GM19043 (cell line): Measurements from ENCODE around the gene RGS12.
A peak's percentile ranks its signal among the peaks of the same experiment; 100 is the strongest.

Experiments used
- ATAC-seq: cut with Tn5 transposase; IDR thresholded peaks from one replicate; pipeline ENCODE4 v1.9.1; 2021; ENCODE audit warnings: low read depth; ENCODE audit not compliant: unreplicated experiment

RGS12 gene

GRCh38 chr4:3292571-3293400 lies at the start of gene RGS12:
RGS12 (plus strand) TSS chr4:3293021; CDS start chr4:3316171, 23,150 bp downstream.
- peak; percentile 79 for ATAC-seq

DNA sequence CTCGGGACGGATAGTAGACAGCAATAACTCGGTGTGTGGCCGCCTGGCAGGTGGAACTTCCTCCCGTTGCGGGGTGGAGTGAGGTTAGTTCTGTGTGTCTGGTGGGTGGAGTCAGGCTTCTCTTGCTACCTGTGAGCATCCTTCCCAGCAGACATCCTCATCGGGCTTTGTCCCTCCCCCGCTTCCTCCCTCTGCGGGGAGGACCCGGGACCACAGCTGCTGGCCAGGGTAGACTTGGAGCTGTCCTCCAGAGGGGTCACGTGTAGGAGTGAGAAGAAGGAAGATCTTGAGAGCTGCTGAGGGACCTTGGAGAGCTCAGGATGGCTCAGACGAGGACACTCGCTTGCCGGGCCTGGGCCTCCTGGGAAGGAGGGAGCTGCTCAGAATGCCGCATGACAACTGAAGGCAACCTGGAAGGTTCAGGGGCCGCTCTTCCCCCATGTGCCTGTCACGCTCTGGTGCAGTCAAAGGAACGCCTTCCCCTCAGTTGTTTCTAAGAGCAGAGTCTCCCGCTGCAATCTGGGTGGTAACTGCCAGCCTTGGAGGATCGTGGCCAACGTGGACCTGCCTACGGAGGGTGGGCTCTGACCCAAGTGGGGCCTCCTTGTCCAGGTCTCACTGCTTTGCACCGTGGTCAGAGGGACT lies 49.6 kb upstream of the RGS12 start:
- no peak for ATAC-seq

GRCh38 chr4:3244002-3244401 lies 48.8 kb upstream of the RGS12 start:
- ATAC-seq, result no peak

DNA sequence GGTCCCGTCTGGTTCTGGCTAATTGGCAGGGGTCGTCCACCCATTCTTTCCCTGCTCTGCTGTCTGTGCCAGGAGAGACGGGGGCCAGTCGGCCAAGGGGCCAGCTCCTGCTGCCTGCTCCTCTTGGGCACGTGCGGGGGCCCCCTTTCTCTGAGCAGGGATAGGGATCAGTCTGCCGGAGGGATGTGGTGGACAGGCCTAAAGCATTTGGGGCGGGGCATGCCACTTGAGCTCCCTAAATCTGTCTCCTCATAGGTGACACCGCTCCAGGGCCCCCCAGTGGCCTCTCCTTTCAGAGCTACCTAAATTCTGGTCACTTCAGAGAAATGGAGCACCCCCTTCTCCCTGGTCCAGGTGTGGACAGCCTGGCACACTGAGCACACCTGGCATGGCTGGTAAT lies 48.1 kb upstream of the RGS12 start:
- ATAC-seq, result no peak

GRCh38 chr4:3245676-3246075 lies 47.1 kb upstream of the RGS12 start:
- no peak for ATAC-seq

DNA sequence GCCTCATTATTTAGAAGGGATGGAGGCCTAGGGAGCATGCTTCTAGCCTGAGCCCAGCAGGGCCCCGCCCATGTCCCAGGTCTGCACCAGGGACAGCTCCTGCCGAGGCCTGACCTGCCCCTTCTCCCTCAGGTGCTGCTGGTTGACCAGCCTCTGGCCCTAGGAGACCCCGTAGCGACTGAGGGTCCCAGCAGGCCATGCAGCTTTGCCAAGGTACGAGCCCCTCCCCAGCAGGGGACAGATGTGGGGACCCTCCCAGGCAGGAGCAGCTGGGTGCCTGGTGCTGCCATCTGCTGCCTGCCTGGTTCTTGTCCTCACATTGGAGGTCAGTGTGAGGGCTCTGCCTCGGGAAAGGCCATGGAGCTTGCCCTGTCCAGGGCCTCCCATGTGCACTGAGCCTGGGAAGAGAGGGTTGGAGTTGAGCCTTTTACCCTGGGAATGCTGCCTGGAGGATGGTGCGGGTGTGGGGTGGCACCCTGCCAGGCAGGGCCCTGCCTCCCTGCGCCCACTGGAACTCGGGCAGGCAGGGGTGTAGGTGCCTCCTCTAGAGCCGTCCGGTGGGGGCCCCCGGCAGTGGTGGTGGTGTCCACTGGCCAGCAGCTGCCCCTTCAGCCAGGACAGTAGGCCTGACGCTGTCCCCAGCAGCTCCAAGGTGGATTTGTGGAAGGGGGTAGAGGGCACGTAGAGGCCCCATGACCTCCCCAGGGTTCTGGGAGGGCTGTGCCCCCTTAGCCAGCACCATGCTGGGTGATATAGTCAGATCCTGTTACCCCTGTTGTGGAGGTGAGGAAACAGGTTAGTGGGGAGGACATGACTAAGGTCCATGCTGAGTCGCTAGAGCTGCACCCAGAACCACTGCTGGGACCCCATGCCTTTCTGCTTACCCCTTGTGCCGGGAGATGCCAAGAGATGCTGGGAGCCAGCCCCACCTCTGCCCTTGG lies 46.1 kb upstream of the RGS12 start:
- ATAC-seq, result no peak

DNA sequence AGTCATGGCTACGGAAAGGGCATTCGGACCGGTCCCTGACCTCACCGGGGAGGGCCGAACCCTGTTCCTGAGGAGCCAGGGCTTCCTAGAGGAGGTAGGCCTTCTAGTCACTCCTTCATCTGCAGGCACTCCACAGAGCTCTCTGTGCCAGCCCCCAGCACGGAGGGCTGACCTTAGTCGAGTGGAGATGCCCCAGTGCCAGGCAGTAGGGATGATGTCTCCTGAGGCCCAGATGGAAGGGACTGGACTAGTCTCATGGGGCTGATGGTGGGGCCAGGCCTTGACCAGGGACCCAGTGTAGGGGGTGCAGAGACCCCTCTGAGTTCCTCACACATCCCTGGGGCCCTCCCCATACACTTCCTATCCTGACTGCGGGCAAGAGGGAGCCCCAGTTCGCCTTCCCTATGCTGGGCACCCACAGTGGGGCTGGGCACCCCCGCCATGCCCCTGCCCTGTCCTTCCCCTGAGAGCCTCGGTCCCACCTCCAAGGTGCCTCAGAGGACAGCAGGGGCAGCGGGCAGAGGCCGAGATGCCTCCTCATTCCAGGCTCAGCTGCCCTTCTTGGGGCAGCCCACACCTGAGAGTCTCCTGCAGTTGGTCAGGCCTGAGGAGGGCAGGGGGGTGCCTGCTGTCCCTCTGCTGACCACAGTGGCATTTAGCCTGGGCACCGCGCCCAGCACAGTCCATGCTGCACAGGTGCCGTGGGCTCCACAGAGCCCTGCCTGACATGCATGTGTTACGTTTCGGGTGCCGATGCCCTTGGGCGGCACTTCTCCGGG lies 45.2 kb upstream of the RGS12 start:
- no peak for ATAC-seq

DNA sequence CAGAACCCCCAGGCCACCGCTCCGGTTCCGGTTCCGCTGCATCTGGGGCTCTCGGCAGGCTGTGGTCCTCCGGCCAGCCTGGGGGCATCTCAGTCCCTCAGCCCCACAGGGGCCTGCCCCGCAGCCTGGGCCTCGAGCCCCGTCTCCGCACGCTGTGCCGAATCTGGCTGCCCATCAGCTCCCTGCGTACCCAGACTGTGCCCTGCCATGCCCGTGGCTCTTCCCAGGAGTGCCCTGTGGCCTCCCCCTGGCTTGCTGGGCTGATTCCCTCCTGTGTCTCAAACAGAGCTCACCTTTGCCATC lies 44.7 kb upstream of the RGS12 start:
- no peak for ATAC-seq

GRCh38 chr4:3248811-3249661 lies 43.8 kb upstream of the RGS12 start, which contains the start of gene MSANTD1:
MSANTD1 (plus strand) TSS chr4:3249159; CDS start chr4:3249223, 64 bp downstream.
- no peak for ATAC-seq

DNA sequence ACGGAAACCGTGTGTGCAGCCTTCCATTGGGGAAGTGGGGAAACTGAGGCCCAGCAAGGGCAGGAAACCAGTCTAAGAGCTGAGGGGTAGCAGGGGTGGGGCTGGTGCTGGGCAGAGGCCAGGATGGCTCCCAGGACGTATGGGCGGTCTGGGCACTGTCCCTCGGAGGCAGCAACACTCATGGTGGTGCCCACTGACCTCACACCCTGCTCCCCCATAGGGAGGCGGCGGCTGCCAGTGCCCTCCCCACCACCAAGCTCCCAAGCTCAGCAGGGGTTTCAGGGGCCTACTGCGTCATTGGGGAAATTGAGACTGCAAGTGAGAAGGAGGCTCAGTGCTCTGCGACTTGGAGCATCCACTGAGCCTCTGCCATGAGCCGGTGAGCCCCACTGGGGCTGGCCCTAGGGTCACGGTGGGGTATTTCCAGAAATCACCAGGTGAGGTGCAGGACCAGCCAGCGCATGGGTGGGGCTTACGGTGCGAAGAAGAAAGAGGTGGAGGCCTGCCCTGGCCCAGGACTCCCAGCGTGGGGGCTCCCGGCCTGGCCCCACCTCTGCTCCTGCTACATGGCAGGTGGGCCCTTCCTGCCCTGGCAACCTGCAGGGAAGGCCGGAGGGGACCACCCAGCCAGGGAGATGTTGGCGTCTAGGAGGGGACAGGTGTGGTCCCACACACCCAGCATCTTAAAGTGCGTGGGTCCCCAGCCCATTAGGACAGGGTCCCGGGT lies 42.9 kb upstream of the RGS12 start:
- ATAC-seq, result no peak

GRCh38 chr4:3250438-3250955 lies 42.3 kb upstream of the RGS12 start:
- ATAC-seq, result no peak

- ATAC-seq, result no peak
Observed at GRCh38 chr4:3250956-3251690, 41.7 kb upstream of the RGS12 start.

DNA sequence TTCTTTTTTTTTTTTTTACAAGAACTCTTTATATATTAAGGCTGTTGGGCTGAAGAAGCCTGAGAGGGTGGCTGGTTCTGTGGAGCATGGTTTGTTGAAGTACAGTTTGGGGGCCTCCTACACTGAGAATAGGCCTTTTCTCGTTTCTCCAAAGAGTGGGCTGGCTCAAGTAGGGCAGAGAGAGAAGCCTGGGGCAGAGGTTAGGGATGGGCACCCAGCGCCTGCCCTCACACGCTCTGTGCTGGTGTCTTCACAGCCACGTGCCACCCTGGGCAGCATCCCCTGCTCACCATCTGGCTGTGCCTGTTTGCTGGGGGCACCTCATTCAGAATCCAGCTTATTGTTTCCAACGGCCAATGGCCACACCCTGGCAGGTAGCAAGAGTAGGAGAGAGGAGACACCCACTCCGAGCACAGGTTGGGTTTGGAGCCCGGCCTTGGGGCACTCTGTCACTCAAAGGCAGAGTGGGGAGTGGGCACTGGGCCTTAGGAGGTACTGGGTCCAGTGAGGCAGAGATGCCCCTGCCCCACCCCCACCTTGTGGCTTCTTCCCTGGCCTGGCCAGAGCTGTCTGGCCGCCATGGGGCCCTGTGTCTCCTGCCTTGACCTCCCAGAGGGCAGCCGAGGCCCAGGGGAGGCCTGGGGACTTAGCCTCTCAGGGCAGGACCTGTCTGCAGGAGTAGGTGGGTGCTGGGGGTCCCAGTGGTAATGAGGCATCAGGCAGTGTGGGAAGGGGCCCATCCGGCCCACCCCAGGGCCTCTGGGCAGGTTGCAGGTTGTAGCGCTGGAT lies 40.9 kb upstream of the RGS12 start:
- no peak for ATAC-seq

- no peak for ATAC-seq
Observed at GRCh38 chr4:3252480-3252828, 40.4 kb upstream of the RGS12 start.

GRCh38 chr4:3252831-3253641 lies 39.8 kb upstream of the RGS12 start:
- no peak for ATAC-seq

DNA sequence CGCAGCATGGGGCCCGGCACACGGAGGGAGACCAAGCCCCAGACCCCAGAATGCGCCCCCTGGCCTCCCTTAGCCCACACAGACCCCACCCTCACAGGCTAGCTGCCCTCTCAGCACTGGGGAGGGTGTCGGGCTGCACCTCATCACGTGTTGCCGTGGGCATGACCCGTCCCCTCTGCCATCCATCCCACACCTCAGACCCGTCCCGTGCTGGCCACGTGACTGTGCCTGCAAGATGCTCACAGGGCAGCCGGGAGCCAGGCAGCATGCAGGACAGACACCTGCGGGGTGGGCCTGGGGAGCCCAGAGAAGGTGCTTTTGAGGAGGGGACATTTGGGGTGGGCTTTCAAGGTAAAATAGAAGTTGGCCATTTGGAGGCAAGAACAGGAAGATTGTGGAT lies 39.0 kb upstream of the RGS12 start:
- no peak for ATAC-seq
